A673 (cell line): ENCODE measurements around the gene COL9A3. TPM values are rescaled to one million over a fixed set of nuclear protein-coding genes. Genes with fewer than 3 reads are reported as not detected.

Experiments used
- BruUV-seq: library from RNA; stranded (reverse); fragments of 400-500 nt; replicated peaks from 2 replicates; lab custom pipeline; 2021; lab: Mats Ljungman, UMichigan
- CTCF ChIA-PET: fragments of 300-600 bp; sonication (Branson Sonifier 250); formaldehyde crosslinking; loops from one replicate; lab custom pipeline; 2022; ENCODE audit warnings: antibody characterized with exemption; lab: Charles Lee
- POLR2A ChIA-PET: fragments of 300-600 bp; sonication (Branson Sonifier 250); formaldehyde crosslinking; loops from one replicate; lab custom pipeline; 2022; ENCODE audit warnings: antibody characterized with exemption; ENCODE audit not compliant: low non-redundant PET; lab: Charles Lee
- DNase-seq: peaks from one replicate; pipeline ENCODE4 v3.0.0-alpha.2; 2015; ENCODE audit warnings: low spot score
- H3K27ac ChIP-seq: fragments of 200-600 bp; sonication (generic); 2 replicates; pipeline ENCODE4 v1.5.1; 2016; ENCODE audit warnings: mixed run types, low read depth, mild to moderate bottlenecking, mixed read lengths, antibody characterized with exemption, low read length; ENCODE audit not compliant: poor library complexity, severe bottlenecking
- H3K27me3 ChIP-seq: fragments of 200-600 bp; sonication (generic); replicated peaks from 2 replicates; pipeline ENCODE4 v1.6.1; 2017; ENCODE audit warnings: mixed run types, low read depth, mild to moderate bottlenecking, mixed read lengths, antibody characterized with exemption, low read length; ENCODE audit not compliant: insufficient read depth, poor library complexity
- H3K36me3 ChIP-seq: fragments of 200-600 bp; sonication (generic); 2 replicates; pipeline ENCODE4 v1.6.1; 2016; ENCODE audit warnings: mixed run types, mild to moderate bottlenecking, mixed read lengths, antibody characterized with exemption, low read length; ENCODE audit not compliant: insufficient read depth, poor library complexity, severe bottlenecking
- H3K4me1 ChIP-seq: fragments of 200-600 bp; sonication (generic); 2 replicates; pipeline ENCODE4 v1.6.1; 2017; ENCODE audit warnings: mixed run types, mild to moderate bottlenecking, mixed read lengths, antibody characterized with exemption, low read length; ENCODE audit not compliant: insufficient read depth, poor library complexity, severe bottlenecking
- H3K4me3 ChIP-seq: fragments of 200-600 bp; sonication (generic); 2 replicates; pipeline ENCODE4 v1.5.1; 2016; ENCODE audit warnings: low read depth, mixed run types, mild to moderate bottlenecking, mixed read lengths, low read length; ENCODE audit not compliant: poor library complexity, severe bottlenecking
- H3K9me3 ChIP-seq: fragments of 200-600 bp; sonication (generic); 2 replicates; pipeline ENCODE4 v1.6.1; 2016; ENCODE audit warnings: mixed run types, low read depth, mild to moderate bottlenecking, mixed read lengths, antibody characterized with exemption, low read length; ENCODE audit not compliant: poor library complexity, severe bottlenecking
- EZH2 ChIP-seq: fragments of 200-600 bp; sonication (generic); IDR thresholded peaks from 2 replicates; pipeline ENCODE4 v1.6.1; 2017; ENCODE audit warnings: borderline replicate concordance, low read depth, mild to moderate bottlenecking, mixed read lengths, antibody characterized with exemption, low read length; ENCODE audit not compliant: poor library complexity, severe bottlenecking
- intact Hi-C: fragments of 100-400 bp; cut with micrococcal nuclease; formaldehyde crosslinking; loops from one replicate; pipeline ENCODE4 v1.10.0; 2022; ENCODE audit not compliant: unreplicated experiment
- total RNA-seq: library from RNA; stranded (reverse); gene quantifications from 2 replicates; pipeline ENCODE4 v1.2.3, GENCODE V29; 2021
- TF ChIP-seq, protein P1 (sequence below): fragments of 300-800, 200-600 bp; sonication (generic); conservative IDR thresholded peaks from 2 replicates; pipeline ENCODE4 v1.5.1; 2017; ENCODE audit warnings: low read depth, mild to moderate bottlenecking, antibody characterized with exemption, low read length, moderate library complexity, mixed read lengths

Gene COL9A3
- total RNA-seq, 1 experiment from 2014 or later, result 8.4 TPM

DNA sequence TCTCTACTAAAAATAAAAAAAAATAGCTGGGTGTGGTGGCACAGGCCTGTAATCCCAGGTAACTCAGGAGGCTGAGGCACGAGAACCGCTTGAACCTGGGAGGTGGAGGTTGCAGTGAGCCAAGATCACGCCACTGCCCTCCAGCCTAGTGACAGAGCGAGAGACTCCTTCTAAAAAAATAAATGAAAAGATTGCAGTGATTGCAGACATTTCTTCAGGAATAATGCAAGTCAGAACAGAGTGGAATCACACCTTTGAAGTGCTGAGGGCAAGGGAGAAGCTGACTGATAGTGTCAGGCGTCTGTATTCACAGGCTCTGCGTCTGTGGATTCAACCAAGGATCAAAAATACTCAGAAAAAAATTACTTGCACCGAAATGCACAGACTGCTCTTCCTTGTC is 47.4 kb downstream of the COL9A3 start:
- no peaks in the 10 kb centered on the region for H3K27me3 ChIP-seq
- H3K9me3 ChIP-seq, result no peaks in the 10 kb centered on the region
- ChIA-PET POLR2A (no interaction called here), CTCF (no interaction called here)
- no peak for TF ChIP-seq EZH2
- TF ChIP-seq, protein P1, sequence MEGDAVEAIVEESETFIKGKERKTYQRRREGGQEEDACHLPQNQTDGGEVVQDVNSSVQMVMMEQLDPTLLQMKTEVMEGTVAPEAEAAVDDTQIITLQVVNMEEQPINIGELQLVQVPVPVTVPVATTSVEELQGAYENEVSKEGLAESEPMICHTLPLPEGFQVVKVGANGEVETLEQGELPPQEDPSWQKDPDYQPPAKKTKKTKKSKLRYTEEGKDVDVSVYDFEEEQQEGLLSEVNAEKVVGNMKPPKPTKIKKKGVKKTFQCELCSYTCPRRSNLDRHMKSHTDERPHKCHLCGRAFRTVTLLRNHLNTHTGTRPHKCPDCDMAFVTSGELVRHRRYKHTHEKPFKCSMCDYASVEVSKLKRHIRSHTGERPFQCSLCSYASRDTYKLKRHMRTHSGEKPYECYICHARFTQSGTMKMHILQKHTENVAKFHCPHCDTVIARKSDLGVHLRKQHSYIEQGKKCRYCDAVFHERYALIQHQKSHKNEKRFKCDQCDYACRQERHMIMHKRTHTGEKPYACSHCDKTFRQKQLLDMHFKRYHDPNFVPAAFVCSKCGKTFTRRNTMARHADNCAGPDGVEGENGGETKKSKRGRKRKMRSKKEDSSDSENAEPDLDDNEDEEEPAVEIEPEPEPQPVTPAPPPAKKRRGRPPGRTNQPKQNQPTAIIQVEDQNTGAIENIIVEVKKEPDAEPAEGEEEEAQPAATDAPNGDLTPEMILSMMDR, result no peak
- H3K4me1 ChIP-seq, result peaks cover 10% of the 10 kb centered on the region
- H3K36me3 ChIP-seq, result peaks cover 2% of the 10 kb centered on the region
- no TSS peak for BruUV-seq
- DNase-seq, result no peak
- H3K27ac ChIP-seq, result no peak overlapping the region
- no peak overlapping the region for H3K4me3 ChIP-seq
- intact Hi-C loops, result no loop called here

DNA sequence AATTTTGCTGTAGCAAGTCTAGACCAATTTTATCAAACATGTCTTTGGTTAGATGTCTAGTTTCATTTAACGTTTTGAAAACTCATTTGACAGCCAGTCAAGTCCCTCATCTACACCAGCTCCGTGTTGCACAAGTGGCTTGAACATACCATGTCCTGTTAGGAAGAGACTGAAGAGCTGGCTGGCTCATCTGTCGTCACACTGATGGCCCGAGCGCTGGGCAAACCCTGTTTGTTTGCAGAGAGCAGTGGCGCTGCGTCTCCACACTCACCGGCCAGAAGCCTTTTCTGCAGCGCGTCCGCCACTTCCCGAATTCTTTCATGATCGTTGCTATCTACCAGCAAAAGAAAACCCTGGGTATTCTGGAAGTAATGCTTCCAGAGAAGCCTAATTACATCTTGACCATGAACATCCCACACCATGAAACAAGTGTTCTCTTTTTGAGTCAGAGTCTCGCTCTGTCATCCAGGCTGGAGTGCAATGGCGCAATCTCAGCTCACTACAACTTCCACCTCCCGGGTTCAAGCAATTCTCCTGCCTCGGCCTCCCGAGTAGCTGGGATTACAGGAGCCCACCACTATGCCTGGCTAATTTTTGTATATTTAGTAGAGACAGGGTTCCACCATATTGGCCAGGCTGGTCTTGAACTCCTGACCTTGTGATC is 55.5 kb downstream of the COL9A3 start:
- ChIA-PET CTCF (no interaction called here), POLR2A (no interaction called here)
- no peak for DNase-seq
- Histone ChIP-seq H3K27me3 (no peaks in the 10 kb centered on the region), H3K27ac (no peak overlapping the region), H3K4me1 (peaks cover 5% of the 10 kb centered on the region), H3K36me3 (no peaks in the 10 kb centered on the region), H3K9me3 (no peaks in the 10 kb centered on the region), H3K4me3 (no peak overlapping the region)
- TF ChIP-seq EZH2, result no peak
- TF ChIP-seq, protein P1, result no peak
- intact Hi-C loops, result loop anchor here (10.0 kb wide), 1 partner anchor 132 kb away; the partner anchor contains the start of gene BHLHE23
- BruUV-seq, result no TSS peak

DNA sequence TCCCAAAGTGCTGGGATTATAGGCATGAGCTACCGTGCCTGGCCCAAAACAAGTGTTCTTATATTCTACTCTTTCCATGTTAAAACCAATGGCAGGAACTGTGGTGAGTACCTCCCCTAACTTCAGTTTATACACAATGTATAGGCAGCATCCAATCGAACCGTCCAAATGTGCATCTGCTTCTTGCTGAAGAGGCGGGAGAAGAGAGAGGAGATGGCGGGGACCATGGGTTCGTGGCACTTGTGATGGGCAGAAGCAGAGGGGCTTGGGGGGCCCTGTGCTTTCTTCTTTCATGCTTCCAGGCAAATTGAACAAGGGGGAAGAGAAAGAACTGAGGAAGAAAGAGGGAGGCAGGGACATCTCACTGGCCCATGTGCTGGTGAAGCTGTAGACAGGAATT is 56.0 kb downstream of the COL9A3 start:
- CTCF ChIA-PET, result no interaction called here
- POLR2A ChIA-PET, result no interaction called here
- intact Hi-C loops, result loop anchor here (10.0 kb wide), 1 partner anchor 132 kb away; the partner anchor contains the start of gene BHLHE23

More for the DNA sequence above, 56.0 kb downstream of the COL9A3 start:
- Histone ChIP-seq H3K4me1 (peaks cover 5% of the 10 kb centered on the region), H3K27me3 (no peaks in the 10 kb centered on the region), H3K4me3 (no peak overlapping the region), H3K9me3 (no peaks in the 10 kb centered on the region), H3K36me3 (no peaks in the 10 kb centered on the region), H3K27ac (no peak overlapping the region)
- TF ChIP-seq EZH2, result no peak
- TF ChIP-seq, protein P1, result no peak
- no TSS peak for BruUV-seq
- no peak for DNase-seq
